Measurements from ENCODE around the gene SCYL2.
"Not testable (repeated sequence)": the region's sequence is repeated elsewhere in the genome, so short reads cannot be mapped to it uniquely, and the experiment has no call there.

SCYL2 gene

GRCh38 chr12:100263131-100263530, 3.8 kb upstream of the SCYL2 start:
- Histone ChIP-seq H3K27me3 (ENCODE audit: control insufficient read depth, insufficient read depth, low read length) (no peaks in the 10 kb centered on the region), H3K27ac (ENCODE audit: low read depth, low read length) (no peak overlapping the region)

GRCh38 chr12:100265107-100265506, 1.9 kb upstream of the SCYL2 start:
- H3K4me3 ChIP-seq (ENCODE audit: low read depth, low read length); H3K27me3 ChIP-seq (ENCODE audit: control insufficient read depth, insufficient read depth, low read length); H3K9ac ChIP-seq (ENCODE audit: low read depth, low read length); H3K36me3 ChIP-seq (ENCODE audit: control insufficient read depth, insufficient read depth, low read length); H3K9me3 ChIP-seq (ENCODE audit: control insufficient read depth, insufficient read depth, low read length); H3K27ac ChIP-seq (ENCODE audit: low read depth, low read length): not testable (repeated sequence)
- peaks cover 19% of the 10 kb centered on the region for H3K4me1 ChIP-seq (ENCODE audit: control insufficient read depth, insufficient read depth, low read length)

More at GRCh38 chr12:100263131-100263530, 3.8 kb upstream of the SCYL2 start:
- Histone ChIP-seq H3K9ac (ENCODE audit: low read depth, low read length) (no peak overlapping the region), H3K36me3 (ENCODE audit: control insufficient read depth, insufficient read depth, low read length) (no peaks in the 10 kb centered on the region), H3K4me3 (ENCODE audit: low read depth, low read length) (no peak overlapping the region), H3K9me3 (ENCODE audit: control insufficient read depth, insufficient read depth, low read length) (no peaks in the 10 kb centered on the region), H3K4me1 (ENCODE audit: control insufficient read depth, insufficient read depth, low read length) (peaks cover 4% of the 10 kb centered on the region; the same call in 1 of the 2 replicates)

- Histone ChIP-seq H3K9me3 (ENCODE audit: control insufficient read depth, insufficient read depth, low read length) (no peaks in the 10 kb centered on the region), H3K4me3 (ENCODE audit: low read depth, low read length) (peak overlapping the region; percentile 88), H3K4me1 (ENCODE audit: control insufficient read depth, insufficient read depth, low read length) (peaks cover 19% of the 10 kb centered on the region), H3K27ac (ENCODE audit: low read depth, low read length) (peak overlapping the region; percentile 97), H3K36me3 (ENCODE audit: control insufficient read depth, insufficient read depth, low read length) (no peaks in the 10 kb centered on the region), H3K27me3 (ENCODE audit: control insufficient read depth, insufficient read depth, low read length) (no peaks in the 10 kb centered on the region), H3K9ac (ENCODE audit: low read depth, low read length) (peak overlapping the region; percentile 53)
Observed at GRCh38 chr12:100265732-100266584, 1.0 kb upstream of the SCYL2 start.

- Histone ChIP-seq H3K27ac (ENCODE audit: low read depth, low read length) (peak overlapping the region; percentile 97), H3K4me3 (ENCODE audit: low read depth, low read length) (peak overlapping the region; percentile 88), H3K4me1 (ENCODE audit: control insufficient read depth, insufficient read depth, low read length) (peaks cover 19% of the 10 kb centered on the region), H3K36me3 (ENCODE audit: control insufficient read depth, insufficient read depth, low read length) (no peaks in the 10 kb centered on the region), H3K9ac (ENCODE audit: low read depth, low read length) (peak overlapping the region; percentile 57), H3K27me3 (ENCODE audit: control insufficient read depth, insufficient read depth, low read length) (no peaks in the 10 kb centered on the region), H3K9me3 (ENCODE audit: control insufficient read depth, insufficient read depth, low read length) (no peaks in the 10 kb centered on the region)
Observed at GRCh38 chr12:100266585-100266834, 467 bp upstream of the SCYL2 start.

- Histone ChIP-seq H3K9me3 (ENCODE audit: control insufficient read depth, insufficient read depth, low read length) (no peaks in the 10 kb centered on the region), H3K4me1 (ENCODE audit: control insufficient read depth, insufficient read depth, low read length) (peaks cover 26% of the 10 kb centered on the region), H3K36me3 (ENCODE audit: control insufficient read depth, insufficient read depth, low read length) (no peaks in the 10 kb centered on the region), H3K9ac (ENCODE audit: low read depth, low read length) (peak overlapping the region; percentile 79), H3K4me3 (ENCODE audit: low read depth, low read length) (peak overlapping the region; percentile 88), H3K27ac (ENCODE audit: low read depth, low read length) (peak overlapping the region; percentile 97), H3K27me3 (ENCODE audit: control insufficient read depth, insufficient read depth, low read length) (no peaks in the 10 kb centered on the region)
Observed at GRCh38 chr12:100267603-100268281, 765 bp downstream of the SCYL2 start.

GRCh38 chr12:100268835-100269564, 2.0 kb downstream of the SCYL2 start:
- Histone ChIP-seq H3K4me3 (ENCODE audit: low read depth, low read length) (peak overlapping the region; percentile 88), H3K27ac (ENCODE audit: low read depth, low read length) (no peak overlapping the region), H3K9me3 (ENCODE audit: control insufficient read depth, insufficient read depth, low read length) (no peaks in the 10 kb centered on the region), H3K36me3 (ENCODE audit: control insufficient read depth, insufficient read depth, low read length) (no peaks in the 10 kb centered on the region), H3K27me3 (ENCODE audit: control insufficient read depth, insufficient read depth, low read length) (no peaks in the 10 kb centered on the region), H3K9ac (ENCODE audit: low read depth, low read length) (no peak overlapping the region), H3K4me1 (ENCODE audit: control insufficient read depth, insufficient read depth, low read length) (peaks cover 26% of the 10 kb centered on the region)

GRCh38 chr12:100273782-100274181, 6.8 kb downstream of the SCYL2 start:
- Histone ChIP-seq H3K27me3 (ENCODE audit: control insufficient read depth, insufficient read depth, low read length) (no peaks in the 10 kb centered on the region), H3K9ac (ENCODE audit: low read depth, low read length) (no peak overlapping the region), H3K27ac (ENCODE audit: low read depth, low read length) (no peak overlapping the region), H3K4me3 (ENCODE audit: low read depth, low read length) (no peak overlapping the region), H3K4me1 (ENCODE audit: control insufficient read depth, insufficient read depth, low read length) (peaks cover 15% of the 10 kb centered on the region), H3K9me3 (ENCODE audit: control insufficient read depth, insufficient read depth, low read length) (no peaks in the 10 kb centered on the region), H3K36me3 (ENCODE audit: control insufficient read depth, insufficient read depth, low read length) (no peaks in the 10 kb centered on the region)

GRCh38 chr12:100274291-100274690, 7.3 kb downstream of the SCYL2 start:
- no peak overlapping the region for H3K9ac ChIP-seq (ENCODE audit: low read depth, low read length)
- no peak overlapping the region for H3K4me3 ChIP-seq (ENCODE audit: low read depth, low read length)
- no peaks in the 10 kb centered on the region for H3K36me3 ChIP-seq (ENCODE audit: control insufficient read depth, insufficient read depth, low read length)
- H3K4me1 ChIP-seq (ENCODE audit: control insufficient read depth, insufficient read depth, low read length), result peaks cover 11% of the 10 kb centered on the region
- H3K27ac ChIP-seq (ENCODE audit: low read depth, low read length), result no peak overlapping the region
- no peaks in the 10 kb centered on the region for H3K9me3 ChIP-seq (ENCODE audit: control insufficient read depth, insufficient read depth, low read length)
- H3K27me3 ChIP-seq (ENCODE audit: control insufficient read depth, insufficient read depth, low read length), result no peaks in the 10 kb centered on the region

- Histone ChIP-seq H3K4me3 (ENCODE audit: low read depth, low read length) (no peak overlapping the region), H3K27ac (ENCODE audit: low read depth, low read length) (no peak overlapping the region), H3K27me3 (ENCODE audit: control insufficient read depth, insufficient read depth, low read length) (no peaks in the 10 kb centered on the region), H3K36me3 (ENCODE audit: control insufficient read depth, insufficient read depth, low read length) (peaks cover 8% of the 10 kb centered on the region; the same call in 1 of the 2 replicates), H3K9ac (ENCODE audit: low read depth, low read length) (no peak overlapping the region), H3K4me1 (ENCODE audit: control insufficient read depth, insufficient read depth, low read length) (peaks cover 9% of the 10 kb centered on the region; the same call in 1 of the 2 replicates), H3K9me3 (ENCODE audit: control insufficient read depth, insufficient read depth, low read length) (no peaks in the 10 kb centered on the region)
Observed at GRCh38 chr12:100279159-100279558, 12.2 kb downstream of the SCYL2 start.

- no peak overlapping the region for H3K4me3 ChIP-seq (ENCODE audit: low read depth, low read length)
- peaks cover 8% of the 10 kb centered on the region; the same call in 1 of the 2 replicates for H3K36me3 ChIP-seq (ENCODE audit: control insufficient read depth, insufficient read depth, low read length)
- no peak overlapping the region for H3K27ac ChIP-seq (ENCODE audit: low read depth, low read length)
- no peaks in the 10 kb centered on the region for H3K9me3 ChIP-seq (ENCODE audit: control insufficient read depth, insufficient read depth, low read length)
- no peaks in the 10 kb centered on the region for H3K27me3 ChIP-seq (ENCODE audit: control insufficient read depth, insufficient read depth, low read length)
- H3K9ac ChIP-seq (ENCODE audit: low read depth, low read length), result no peak overlapping the region
- peaks cover 9% of the 10 kb centered on the region; the same call in 1 of the 2 replicates for H3K4me1 ChIP-seq (ENCODE audit: control insufficient read depth, insufficient read depth, low read length)
Observed at GRCh38 chr12:100279607-100280244, 12.7 kb downstream of the SCYL2 start.

All from HUES48 (cell line).